Measurements from ENCODE around the gene TP53I11.

- TF ChIP-seq CTCF (IDR thresholded peaks at IDR 0.05; ENCODE audit: low read length) (no peak), EZH2 (IDR thresholded peaks at IDR 0.05; ENCODE audit: borderline replicate concordance, low read length) (no peak)
Measured at GRCh38 chr11:44887636-44888035, 63.0 kb downstream of the TP53I11 start.

Measured in OCI-LY1 (cell line).